GM23338 (cell line): ENCODE measurements around the gene PUS1. TPM values are rescaled to one million over a fixed set of nuclear protein-coding genes. Genes with fewer than 3 reads are reported as not detected.

Experiments used
- ATAC-seq: fragments of 200-7000 bp; cut with Tn5 transposase; 3 replicates; pipeline ENCODE4 v1.9.1; 2020
- DNase-seq: peaks from one replicate; pipeline ENCODE4 v3.0.0-alpha.2; 2015; ENCODE audit warnings: low spot score
- H2AFZ ChIP-seq: fragments of 200-600 bp; sonication (generic); 2 replicates; pipeline ENCODE4 v1.8.0; 2016; ENCODE audit warnings: antibody characterized with exemption, mild to moderate bottlenecking, moderate library complexity
- H3F3A ChIP-seq: fragments of 200-600 bp; sonication (generic); replicated peaks from 2 replicates; pipeline ENCODE4 v1.8.0; 2017; ENCODE audit warnings: antibody characterized with exemption, mixed run types, low read depth
- H3K27ac ChIP-seq: fragments of 200-600 bp; sonication (generic); 2 replicates; pipeline ENCODE4 v1.6.1; 2016; ENCODE audit warnings: low read depth
- H3K27me3 ChIP-seq: fragments of 200-600 bp; sonication (generic); 2 replicates; pipeline ENCODE4 v1.8.0; 2016; ENCODE audit warnings: mild to moderate bottlenecking, mixed run types, moderate library complexity; ENCODE audit not compliant: insufficient read depth
- H3K36me3 ChIP-seq: fragments of 200-600 bp; sonication (generic); 2 replicates; pipeline ENCODE4 v1.8.0; 2016; ENCODE audit warnings: mild to moderate bottlenecking; ENCODE audit not compliant: insufficient read depth
- H3K4me1 ChIP-seq: fragments of 200-600 bp; sonication (generic); 2 replicates; pipeline ENCODE4 v1.8.0; 2016; ENCODE audit warnings: mild to moderate bottlenecking, moderate library complexity; ENCODE audit not compliant: insufficient read depth
- H3K4me2 ChIP-seq: fragments of 200-600 bp; sonication (generic); 2 replicates; pipeline ENCODE4 v1.7.1; 2017; ENCODE audit warnings: mixed run types
- H3K4me3 ChIP-seq: fragments of 200-600 bp; sonication (generic); 2 replicates; pipeline ENCODE4 v1.6.1; 2016; ENCODE audit warnings: mixed run types
- H3K79me2 ChIP-seq: fragments of 200-600 bp; sonication (generic); replicated peaks from 2 replicates; pipeline ENCODE4 v1.8.0; 2017; ENCODE audit warnings: mild to moderate bottlenecking; ENCODE audit not compliant: insufficient read depth
- H3K9me2 ChIP-seq: fragments of 200-600 bp; sonication (generic); 2 replicates; pipeline ENCODE4 v1.8.0; 2017; ENCODE audit not compliant: insufficient read depth
- H4K20me1 ChIP-seq: fragments of 200-600 bp; sonication (generic); replicated peaks from 2 replicates; pipeline ENCODE4 v1.8.0; 2017; ENCODE audit warnings: mild to moderate bottlenecking; ENCODE audit not compliant: insufficient read depth
- H3K27ac Mint-ChIP-seq: 2 replicates; pipeline ENCODE4 v1.8.0; 2020; ENCODE audit warnings: inconsistent platforms, mild to moderate bottlenecking, moderate library complexity, mixed read lengths
- H3K27me3 Mint-ChIP-seq: 3 replicates; pipeline ENCODE4 v1.8.0; 2022; ENCODE audit warnings: low read depth, mild to moderate bottlenecking, moderate library complexity, mixed read lengths, inconsistent platforms; ENCODE audit not compliant: insufficient read depth, poor library complexity
- H3K36me3 Mint-ChIP-seq: 3 replicates; pipeline ENCODE4 v1.8.0; 2021; ENCODE audit warnings: low read depth, mild to moderate bottlenecking, inconsistent platforms, moderate library complexity, mixed read lengths
- H3K4me1 Mint-ChIP-seq: 3 replicates; pipeline ENCODE4 v1.8.0; 2020; ENCODE audit warnings: mild to moderate bottlenecking, inconsistent platforms, mixed read lengths
- H3K4me3 Mint-ChIP-seq: 3 replicates; pipeline ENCODE4 v1.8.0; 2021; ENCODE audit warnings: moderate library complexity, mild to moderate bottlenecking, inconsistent platforms, mixed read lengths
- H3K9me3 Mint-ChIP-seq: 3 replicates; pipeline ENCODE4 v1.8.0; 2020; ENCODE audit warnings: moderate library complexity, mild to moderate bottlenecking, inconsistent platforms, mixed read lengths
- CREB1 ChIP-seq: fragments of 250-450 bp; sonication (Bioruptor Pico); IDR thresholded peaks from 2 replicates; pipeline ENCODE4 v1.5.0; 2020; ENCODE audit warnings: low read depth, mild to moderate bottlenecking, moderate library complexity
- CTCF ChIP-seq, 2 experiments: fragments of 200-600 bp in 1 of 2; sonication (generic) in 1 of 2; conservative IDR thresholded peaks; 2 replicates each; pipeline versions ENCODE4 v1.5.1 to v1.6.1; 2016 to 2017; ENCODE audit warnings: antibody characterized with exemption in 2 of 2, low read depth in 2 of 2, mild to moderate bottlenecking in 2 of 2, moderate library complexity in 1 of 2
- NANOG ChIP-seq: IDR thresholded peaks from 2 replicates; pipeline ENCODE4 v1.6.1; 2016; ENCODE audit warnings: antibody characterized with exemption, borderline replicate concordance
- POLR2AphosphoS5 ChIP-seq: IDR thresholded peaks from 2 replicates; pipeline ENCODE4 v1.6.1; 2016; ENCODE audit warnings: antibody characterized with exemption, low read depth
- STAT1 ChIP-seq: IDR thresholded peaks from one replicate; pipeline ENCODE4 v1.6.1; 2016; ENCODE audit warnings: antibody characterized with exemption; ENCODE audit not compliant: unreplicated experiment
- ZNF462 ChIP-seq: fragments of 250-450 bp; sonication (Bioruptor Pico); IDR thresholded peaks from 2 replicates; pipeline ENCODE4 v1.5.0; 2020; ENCODE audit warnings: mild to moderate bottlenecking, moderate library complexity
- polyA plus RNA-seq: library from polyadenylated mRNA; unstranded; fragments of >200 nt; fragmentation: Nextera tagmentation; extraction: Ambion mirVana; gene quantifications from 2 replicates; pipeline ENCODE4 v1.2.1, GENCODE V29; 2016
- total RNA-seq: library from RNA; depleted of rRNA; stranded (reverse); fragments of >200 nt; shearing (Covaris generic); gene quantifications from 2 replicates; pipeline ENCODE4 v1.2.3, GENCODE V29; 2014
- TF ChIP-seq, protein P1 (sequence below): IDR thresholded peaks from 2 replicates; pipeline ENCODE4 v1.6.1; 2016; ENCODE audit warnings: antibody characterized with exemption
- TF ChIP-seq, protein P2 (sequence below): IDR thresholded peaks from one replicate; pipeline ENCODE4 v1.6.1; 2018; ENCODE audit warnings: antibody characterized with exemption; ENCODE audit not compliant: unreplicated experiment

Gene PUS1
- total and polyA plus RNA-seq, 2 experiments from 2014 or later = 52.4 to 73.0 TPM

DNA sequence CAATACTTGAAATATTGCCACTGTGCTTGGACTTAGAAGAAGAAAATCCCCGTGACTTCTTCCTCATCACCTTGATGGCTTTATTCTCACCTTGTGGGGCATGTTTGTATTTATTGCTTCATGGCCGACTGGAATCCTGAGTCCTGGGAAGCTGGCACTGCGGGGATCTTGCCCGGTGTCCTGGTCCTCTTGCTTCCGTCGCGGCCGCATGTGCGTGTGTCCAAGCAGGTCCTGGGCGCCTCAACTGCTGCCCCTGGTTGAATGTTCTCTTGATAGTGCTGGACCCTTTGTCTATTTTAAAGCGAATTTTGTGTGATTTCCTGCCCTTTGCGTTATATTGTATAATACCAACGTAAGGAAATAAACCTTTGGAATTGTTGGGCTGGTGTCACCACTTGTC, 6.3 kb upstream of the PUS1 start (continued):
- TF ChIP-seq, protein P1, sequence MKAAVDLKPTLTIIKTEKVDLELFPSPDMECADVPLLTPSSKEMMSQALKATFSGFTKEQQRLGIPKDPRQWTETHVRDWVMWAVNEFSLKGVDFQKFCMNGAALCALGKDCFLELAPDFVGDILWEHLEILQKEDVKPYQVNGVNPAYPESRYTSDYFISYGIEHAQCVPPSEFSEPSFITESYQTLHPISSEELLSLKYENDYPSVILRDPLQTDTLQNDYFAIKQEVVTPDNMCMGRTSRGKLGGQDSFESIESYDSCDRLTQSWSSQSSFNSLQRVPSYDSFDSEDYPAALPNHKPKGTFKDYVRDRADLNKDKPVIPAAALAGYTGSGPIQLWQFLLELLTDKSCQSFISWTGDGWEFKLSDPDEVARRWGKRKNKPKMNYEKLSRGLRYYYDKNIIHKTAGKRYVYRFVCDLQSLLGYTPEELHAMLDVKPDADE = no peak
- no peak for TF ChIP-seq CTCF (conservative IDR thresholded peaks at IDR 0.05; ENCODE audit: low read depth in 2 of 2)

DNA sequence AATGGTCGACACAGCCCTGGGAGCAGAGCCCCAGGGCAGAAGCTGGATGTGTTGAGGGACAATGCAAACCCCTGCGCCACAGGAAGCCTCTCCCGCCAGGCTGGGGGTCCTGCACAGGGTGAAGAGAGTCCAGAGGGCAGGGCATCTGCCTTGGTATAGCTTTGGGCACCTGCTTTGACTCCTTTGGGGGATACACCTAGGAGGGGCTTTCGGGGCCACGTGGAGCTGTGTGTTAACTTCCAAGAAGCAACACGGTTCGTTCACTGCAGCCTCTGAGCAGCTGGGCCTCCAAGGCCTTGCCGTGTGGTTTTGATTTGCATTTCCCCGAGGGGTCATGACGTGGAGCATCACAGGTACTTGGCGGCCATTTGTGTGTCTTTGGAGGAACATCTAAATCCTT, 5.8 kb upstream of the PUS1 start:
- Mint-ChIP-seq H3K36me3 (peaks cover 22% of the 10 kb centered on the region), H3K4me1 (0 out of 3 replicates have a peak, but pooled peaks cover 4% of the 10 kb centered on the region), H3K9me3 (peaks cover 14% of the 10 kb centered on the region), H3K27ac (no peak overlapping the region), H3K27me3 (peaks cover 15% of the 10 kb centered on the region), H3K4me3 (no peak overlapping the region)
- H3F3A ChIP-seq = 0 out of 2 replicates have a peak, but pooled peaks cover 9% of the 10 kb centered on the region
- H3K4me2 ChIP-seq = no peak overlapping the region
- H4K20me1 ChIP-seq = 0 out of 2 replicates have a peak, but pooled peaks cover 9% of the 10 kb centered on the region
- ATAC-seq (no peak), DNase-seq (no peak)
- H3K9me2 ChIP-seq = no peaks in the 10 kb centered on the region
- H3K79me2 ChIP-seq = no peaks in the 10 kb centered on the region
- peak overlapping the region; percentile 26; the same call in 1 of the 2 replicates for H3K27ac ChIP-seq
- H3K4me3 ChIP-seq = no peak overlapping the region
- H3K27me3 ChIP-seq = no peaks in the 10 kb centered on the region
- no peak overlapping the region for H2AFZ ChIP-seq
- no peaks in the 10 kb centered on the region for H3K36me3 ChIP-seq
- peaks cover 4% of the 10 kb centered on the region for H3K4me1 ChIP-seq
- no peak for TF ChIP-seq CREB1 (CRISPR knock-in tag)
- TF ChIP-seq CTCF (conservative IDR thresholded peaks at IDR 0.05; ENCODE audit: low read depth in 2 of 2) = no peak
- TF ChIP-seq, protein P1 = no peak
- no peak for TF ChIP-seq NANOG
- TF ChIP-seq POLR2AphosphoS5 = no peak
- TF ChIP-seq STAT1 = no peak
- TF ChIP-seq, protein P2, sequence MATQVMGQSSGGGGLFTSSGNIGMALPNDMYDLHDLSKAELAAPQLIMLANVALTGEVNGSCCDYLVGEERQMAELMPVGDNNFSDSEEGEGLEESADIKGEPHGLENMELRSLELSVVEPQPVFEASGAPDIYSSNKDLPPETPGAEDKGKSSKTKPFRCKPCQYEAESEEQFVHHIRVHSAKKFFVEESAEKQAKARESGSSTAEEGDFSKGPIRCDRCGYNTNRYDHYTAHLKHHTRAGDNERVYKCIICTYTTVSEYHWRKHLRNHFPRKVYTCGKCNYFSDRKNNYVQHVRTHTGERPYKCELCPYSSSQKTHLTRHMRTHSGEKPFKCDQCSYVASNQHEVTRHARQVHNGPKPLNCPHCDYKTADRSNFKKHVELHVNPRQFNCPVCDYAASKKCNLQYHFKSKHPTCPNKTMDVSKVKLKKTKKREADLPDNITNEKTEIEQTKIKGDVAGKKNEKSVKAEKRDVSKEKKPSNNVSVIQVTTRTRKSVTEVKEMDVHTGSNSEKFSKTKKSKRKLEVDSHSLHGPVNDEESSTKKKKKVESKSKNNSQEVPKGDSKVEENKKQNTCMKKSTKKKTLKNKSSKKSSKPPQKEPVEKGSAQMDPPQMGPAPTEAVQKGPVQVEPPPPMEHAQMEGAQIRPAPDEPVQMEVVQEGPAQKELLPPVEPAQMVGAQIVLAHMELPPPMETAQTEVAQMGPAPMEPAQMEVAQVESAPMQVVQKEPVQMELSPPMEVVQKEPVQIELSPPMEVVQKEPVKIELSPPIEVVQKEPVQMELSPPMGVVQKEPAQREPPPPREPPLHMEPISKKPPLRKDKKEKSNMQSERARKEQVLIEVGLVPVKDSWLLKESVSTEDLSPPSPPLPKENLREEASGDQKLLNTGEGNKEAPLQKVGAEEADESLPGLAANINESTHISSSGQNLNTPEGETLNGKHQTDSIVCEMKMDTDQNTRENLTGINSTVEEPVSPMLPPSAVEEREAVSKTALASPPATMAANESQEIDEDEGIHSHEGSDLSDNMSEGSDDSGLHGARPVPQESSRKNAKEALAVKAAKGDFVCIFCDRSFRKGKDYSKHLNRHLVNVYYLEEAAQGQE = no peak
- TF ChIP-seq ZNF462 = no peak
